Measurements from ENCODE around the gene STAG2. TPM values are rescaled to one million over a fixed set of nuclear protein-coding genes. Genes with fewer than 3 reads are reported as not detected.

The STAG2 gene
- total and polyA plus RNA-seq, 2 experiments from 2014 or later: 68.8 to 92.8 TPM

DNA sequence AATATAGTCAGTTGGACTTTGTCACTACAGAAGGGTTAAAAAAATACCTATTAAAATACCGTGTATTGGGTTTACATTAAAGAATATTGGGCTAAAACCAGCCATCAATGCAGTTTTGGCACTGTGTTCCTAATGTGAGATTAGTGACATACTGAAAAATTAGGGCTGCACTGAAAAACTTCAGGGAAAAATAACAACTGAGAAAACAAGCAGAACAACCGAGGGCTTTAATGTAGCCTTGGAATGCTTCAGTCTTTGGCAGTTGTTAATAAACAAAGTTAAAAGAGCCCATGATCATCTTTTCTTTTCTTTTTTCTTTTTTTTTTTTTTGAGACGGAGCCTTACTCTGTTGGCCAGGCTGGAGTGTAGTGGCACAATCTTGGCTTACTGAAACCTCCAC, 12.4 kb downstream of the STAG2 start:
- no peak overlapping the region for H3K4me2 ChIP-seq
- Mint-ChIP-seq H3K36me3 (ENCODE audit: low read depth) (peaks cover 3% of the 10 kb centered on the region; the same call in 1 of the 3 replicates), H3K27me3 (ENCODE audit: insufficient read depth, low read depth, poor library complexity) (no peaks in the 10 kb centered on the region), H3K27ac (no peak overlapping the region), H3K4me3 (no peak overlapping the region), H3K9me3 (no peaks in the 10 kb centered on the region), H3K4me1 (peaks cover 9% of the 10 kb centered on the region; the same call in 2 of the 3 replicates)
- no peaks in the 10 kb centered on the region for H3K36me3 ChIP-seq (ENCODE audit: insufficient read depth)
- no peaks in the 10 kb centered on the region for H3F3A ChIP-seq (replicated peaks; ENCODE audit: low read depth)
- no peak for DNase-seq (ENCODE audit: low spot score)
- no peak overlapping the region for H3K27ac ChIP-seq (ENCODE audit: low read depth)
- no peaks in the 10 kb centered on the region for H3K27me3 ChIP-seq (ENCODE audit: insufficient read depth)
- no peaks in the 10 kb centered on the region for H3K9me2 ChIP-seq (ENCODE audit: insufficient read depth)
- no peak overlapping the region for H2AFZ ChIP-seq
- peaks cover under 1% of the 10 kb centered on the region; the same call in 1 of the 2 replicates for H3K4me1 ChIP-seq (ENCODE audit: insufficient read depth)
- peaks cover 100% of the 10 kb centered on the region for H3K79me2 ChIP-seq (replicated peaks; ENCODE audit: insufficient read depth)
- H4K20me1 ChIP-seq (replicated peaks; ENCODE audit: insufficient read depth): peaks cover 21% of the 10 kb centered on the region; the same call in 1 of the 2 replicates
- no peak overlapping the region for H3K4me3 ChIP-seq
- ATAC-seq: no peak
- TF ChIP-seq, protein P1, sequence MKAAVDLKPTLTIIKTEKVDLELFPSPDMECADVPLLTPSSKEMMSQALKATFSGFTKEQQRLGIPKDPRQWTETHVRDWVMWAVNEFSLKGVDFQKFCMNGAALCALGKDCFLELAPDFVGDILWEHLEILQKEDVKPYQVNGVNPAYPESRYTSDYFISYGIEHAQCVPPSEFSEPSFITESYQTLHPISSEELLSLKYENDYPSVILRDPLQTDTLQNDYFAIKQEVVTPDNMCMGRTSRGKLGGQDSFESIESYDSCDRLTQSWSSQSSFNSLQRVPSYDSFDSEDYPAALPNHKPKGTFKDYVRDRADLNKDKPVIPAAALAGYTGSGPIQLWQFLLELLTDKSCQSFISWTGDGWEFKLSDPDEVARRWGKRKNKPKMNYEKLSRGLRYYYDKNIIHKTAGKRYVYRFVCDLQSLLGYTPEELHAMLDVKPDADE (IDR thresholded peaks at IDR 0.05): no peak
- TF ChIP-seq, protein P2, sequence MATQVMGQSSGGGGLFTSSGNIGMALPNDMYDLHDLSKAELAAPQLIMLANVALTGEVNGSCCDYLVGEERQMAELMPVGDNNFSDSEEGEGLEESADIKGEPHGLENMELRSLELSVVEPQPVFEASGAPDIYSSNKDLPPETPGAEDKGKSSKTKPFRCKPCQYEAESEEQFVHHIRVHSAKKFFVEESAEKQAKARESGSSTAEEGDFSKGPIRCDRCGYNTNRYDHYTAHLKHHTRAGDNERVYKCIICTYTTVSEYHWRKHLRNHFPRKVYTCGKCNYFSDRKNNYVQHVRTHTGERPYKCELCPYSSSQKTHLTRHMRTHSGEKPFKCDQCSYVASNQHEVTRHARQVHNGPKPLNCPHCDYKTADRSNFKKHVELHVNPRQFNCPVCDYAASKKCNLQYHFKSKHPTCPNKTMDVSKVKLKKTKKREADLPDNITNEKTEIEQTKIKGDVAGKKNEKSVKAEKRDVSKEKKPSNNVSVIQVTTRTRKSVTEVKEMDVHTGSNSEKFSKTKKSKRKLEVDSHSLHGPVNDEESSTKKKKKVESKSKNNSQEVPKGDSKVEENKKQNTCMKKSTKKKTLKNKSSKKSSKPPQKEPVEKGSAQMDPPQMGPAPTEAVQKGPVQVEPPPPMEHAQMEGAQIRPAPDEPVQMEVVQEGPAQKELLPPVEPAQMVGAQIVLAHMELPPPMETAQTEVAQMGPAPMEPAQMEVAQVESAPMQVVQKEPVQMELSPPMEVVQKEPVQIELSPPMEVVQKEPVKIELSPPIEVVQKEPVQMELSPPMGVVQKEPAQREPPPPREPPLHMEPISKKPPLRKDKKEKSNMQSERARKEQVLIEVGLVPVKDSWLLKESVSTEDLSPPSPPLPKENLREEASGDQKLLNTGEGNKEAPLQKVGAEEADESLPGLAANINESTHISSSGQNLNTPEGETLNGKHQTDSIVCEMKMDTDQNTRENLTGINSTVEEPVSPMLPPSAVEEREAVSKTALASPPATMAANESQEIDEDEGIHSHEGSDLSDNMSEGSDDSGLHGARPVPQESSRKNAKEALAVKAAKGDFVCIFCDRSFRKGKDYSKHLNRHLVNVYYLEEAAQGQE (IDR thresholded peaks at IDR 0.05; ENCODE audit: unreplicated experiment): no peak
- TF ChIP-seq ZNF114 (CRISPR knock-in tag; IDR thresholded peaks at IDR 0.05) (no peak), CREB1 (CRISPR knock-in tag; IDR thresholded peaks at IDR 0.05; ENCODE audit: low read depth) (no peak), ZNF331 (CRISPR knock-in tag; IDR thresholded peaks at IDR 0.05; ENCODE audit: low read depth) (no peak), EZH2phosphoT487 (IDR thresholded peaks at IDR 0.05; ENCODE audit: unreplicated experiment) (no peak), STAT1 (IDR thresholded peaks at IDR 0.05; ENCODE audit: unreplicated experiment) (no peak), NANOG (IDR thresholded peaks at IDR 0.05; ENCODE audit: borderline replicate concordance) (no peak), JUNB (IDR thresholded peaks at IDR 0.05; ENCODE audit: unreplicated experiment) (no peak), POLR2AphosphoS5 (IDR thresholded peaks at IDR 0.05; ENCODE audit: low read depth) (no peak)
- TF ChIP-seq, protein P3, sequence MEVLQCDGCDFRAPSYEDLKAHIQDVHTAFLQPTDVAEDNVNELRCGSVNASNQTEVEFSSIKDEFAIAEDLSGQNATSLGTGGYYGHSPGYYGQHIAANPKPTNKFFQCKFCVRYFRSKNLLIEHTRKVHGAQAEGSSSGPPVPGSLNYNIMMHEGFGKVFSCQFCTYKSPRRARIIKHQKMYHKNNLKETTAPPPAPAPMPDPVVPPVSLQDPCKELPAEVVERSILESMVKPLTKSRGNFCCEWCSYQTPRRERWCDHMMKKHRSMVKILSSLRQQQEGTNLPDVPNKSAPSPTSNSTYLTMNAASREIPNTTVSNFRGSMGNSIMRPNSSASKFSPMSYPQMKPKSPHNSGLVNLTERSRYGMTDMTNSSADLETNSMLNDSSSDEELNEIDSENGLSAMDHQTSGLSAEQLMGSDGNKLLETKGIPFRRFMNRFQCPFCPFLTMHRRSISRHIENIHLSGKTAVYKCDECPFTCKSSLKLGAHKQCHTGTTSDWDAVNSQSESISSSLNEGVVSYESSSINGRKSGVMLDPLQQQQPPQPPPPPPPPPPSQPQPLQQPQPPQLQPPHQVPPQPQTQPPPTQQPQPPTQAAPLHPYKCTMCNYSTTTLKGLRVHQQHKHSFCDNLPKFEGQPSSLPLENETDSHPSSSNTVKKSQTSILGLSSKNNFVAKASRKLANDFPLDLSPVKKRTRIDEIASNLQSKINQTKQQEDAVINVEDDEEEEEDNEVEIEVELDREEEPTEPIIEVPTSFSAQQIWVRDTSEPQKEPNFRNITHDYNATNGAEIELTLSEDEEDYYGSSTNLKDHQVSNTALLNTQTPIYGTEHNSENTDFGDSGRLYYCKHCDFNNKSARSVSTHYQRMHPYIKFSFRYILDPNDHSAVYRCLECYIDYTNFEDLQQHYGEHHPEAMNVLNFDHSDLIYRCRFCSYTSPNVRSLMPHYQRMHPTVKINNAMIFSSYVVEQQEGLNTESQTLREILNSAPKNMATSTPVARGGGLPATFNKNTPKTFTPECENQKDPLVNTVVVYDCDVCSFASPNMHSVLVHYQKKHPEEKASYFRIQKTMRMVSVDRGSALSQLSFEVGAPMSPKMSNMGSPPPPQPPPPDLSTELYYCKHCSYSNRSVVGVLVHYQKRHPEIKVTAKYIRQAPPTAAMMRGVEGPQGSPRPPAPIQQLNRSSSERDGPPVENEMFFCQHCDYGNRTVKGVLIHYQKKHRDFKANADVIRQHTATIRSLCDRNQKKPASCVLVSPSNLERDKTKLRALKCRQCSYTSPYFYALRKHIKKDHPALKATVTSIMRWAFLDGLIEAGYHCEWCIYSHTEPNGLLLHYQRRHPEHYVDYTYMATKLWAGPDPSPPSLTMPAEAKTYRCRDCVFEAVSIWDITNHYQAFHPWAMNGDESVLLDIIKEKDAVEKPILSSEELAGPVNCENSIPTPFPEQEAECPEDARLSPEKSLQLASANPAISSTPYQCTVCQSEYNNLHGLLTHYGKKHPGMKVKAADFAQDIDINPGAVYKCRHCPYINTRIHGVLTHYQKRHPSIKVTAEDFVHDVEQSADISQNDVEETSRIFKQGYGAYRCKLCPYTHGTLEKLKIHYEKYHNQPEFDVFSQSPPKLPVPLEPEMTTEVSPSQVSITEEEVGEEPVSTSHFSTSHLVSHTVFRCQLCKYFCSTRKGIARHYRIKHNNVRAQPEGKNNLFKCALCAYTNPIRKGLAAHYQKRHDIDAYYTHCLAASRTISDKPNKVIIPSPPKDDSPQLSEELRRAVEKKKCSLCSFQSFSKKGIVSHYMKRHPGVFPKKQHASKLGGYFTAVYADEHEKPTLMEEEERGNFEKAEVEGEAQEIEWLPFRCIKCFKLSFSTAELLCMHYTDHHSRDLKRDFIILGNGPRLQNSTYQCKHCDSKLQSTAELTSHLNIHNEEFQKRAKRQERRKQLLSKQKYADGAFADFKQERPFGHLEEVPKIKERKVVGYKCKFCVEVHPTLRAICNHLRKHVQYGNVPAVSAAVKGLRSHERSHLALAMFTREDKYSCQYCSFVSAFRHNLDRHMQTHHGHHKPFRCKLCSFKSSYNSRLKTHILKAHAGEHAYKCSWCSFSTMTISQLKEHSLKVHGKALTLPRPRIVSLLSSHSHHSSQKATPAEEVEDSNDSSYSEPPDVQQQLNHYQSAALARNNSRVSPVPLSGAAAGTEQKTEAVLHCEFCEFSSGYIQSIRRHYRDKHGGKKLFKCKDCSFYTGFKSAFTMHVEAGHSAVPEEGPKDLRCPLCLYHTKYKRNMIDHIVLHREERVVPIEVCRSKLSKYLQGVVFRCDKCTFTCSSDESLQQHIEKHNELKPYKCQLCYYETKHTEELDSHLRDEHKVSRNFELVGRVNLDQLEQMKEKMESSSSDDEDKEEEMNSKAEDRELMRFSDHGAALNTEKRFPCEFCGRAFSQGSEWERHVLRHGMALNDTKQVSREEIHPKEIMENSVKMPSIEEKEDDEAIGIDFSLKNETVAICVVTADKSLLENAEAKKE (CRISPR knock-in tag; IDR thresholded peaks at IDR 0.05): no peak
